DMS53 treated with DMSO at 0.1 percent for 48 hours (cell line): ENCODE data around the gene EHD1.
A peak's percentile ranks its signal among the peaks of the same experiment; 100 is the strongest.

Source experiments
- DNase-seq: peaks from one replicate; lab custom pipeline; 2025; ENCODE audit not compliant: unreplicated experiment; lab: John Stamatoyannopoulos, UW

Gene EHD1

DNA sequence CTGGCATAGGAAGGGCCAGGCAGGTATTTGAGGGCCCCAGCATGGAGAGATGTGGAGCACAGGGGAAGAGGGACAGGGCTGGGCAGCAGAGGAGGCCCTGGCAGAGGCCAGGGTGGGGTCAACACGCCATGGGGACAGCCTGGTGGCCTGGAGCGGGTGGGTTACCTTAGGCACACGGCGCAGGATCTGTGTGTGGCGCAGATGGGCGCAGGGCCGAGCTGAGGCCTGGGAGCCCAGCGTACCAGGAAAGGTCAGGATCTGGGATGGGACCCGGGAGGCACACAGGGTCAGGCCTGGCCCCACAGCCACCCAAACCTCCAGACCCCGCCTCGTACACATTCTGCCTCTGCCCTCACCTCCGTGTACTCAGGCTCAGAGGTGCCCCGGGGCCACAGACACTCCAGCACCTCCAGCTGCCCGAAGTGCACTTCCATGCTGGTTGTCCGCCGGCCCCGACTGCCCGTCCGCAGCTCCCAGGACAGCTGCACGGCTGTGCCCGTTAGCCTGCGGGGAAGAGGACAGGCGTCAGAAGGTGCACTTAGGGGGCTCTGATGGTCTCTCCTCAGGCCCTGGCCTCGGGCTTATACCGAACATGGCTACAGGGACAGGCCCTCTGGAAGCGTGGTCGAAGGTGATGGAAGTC lies 32.2 kb upstream of the EHD1 start:
- no peak for DNase-seq

DNA sequence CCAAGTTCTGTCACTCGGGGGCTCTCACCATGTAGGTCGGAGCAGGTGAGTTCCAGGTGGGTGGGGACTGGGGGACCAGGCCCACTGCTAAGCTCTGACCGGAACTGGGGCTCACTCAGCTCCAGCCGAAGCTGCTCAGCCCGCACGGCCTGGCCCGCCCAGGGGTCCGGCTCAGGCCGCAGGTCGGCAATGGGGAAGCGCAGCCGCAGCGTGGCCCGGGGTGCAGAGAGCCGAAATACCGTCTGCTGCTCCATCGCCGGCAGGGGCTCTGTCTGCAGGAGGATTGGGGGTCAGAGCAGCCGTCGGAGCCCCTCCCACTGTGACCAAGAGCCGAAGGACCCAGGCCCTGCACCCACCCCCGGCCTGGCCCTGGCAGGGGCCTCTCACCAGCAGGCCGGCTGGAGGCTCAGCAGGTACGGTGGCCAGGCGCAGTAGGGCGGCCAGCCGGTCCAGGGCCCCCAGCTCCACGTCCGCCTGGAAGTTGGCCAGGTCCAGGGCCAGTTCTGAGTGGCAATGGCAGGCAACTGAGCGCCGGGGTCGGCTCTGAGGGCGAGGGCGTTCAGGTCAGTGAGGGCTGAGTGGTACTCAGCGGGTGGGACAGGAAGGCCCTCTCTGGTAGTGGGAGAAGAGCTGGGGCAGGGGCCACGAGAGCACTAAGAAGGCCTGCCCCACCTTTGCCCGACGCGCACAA lies 31.4 kb upstream of the EHD1 start:
- DNase-seq = no peak

DNA sequence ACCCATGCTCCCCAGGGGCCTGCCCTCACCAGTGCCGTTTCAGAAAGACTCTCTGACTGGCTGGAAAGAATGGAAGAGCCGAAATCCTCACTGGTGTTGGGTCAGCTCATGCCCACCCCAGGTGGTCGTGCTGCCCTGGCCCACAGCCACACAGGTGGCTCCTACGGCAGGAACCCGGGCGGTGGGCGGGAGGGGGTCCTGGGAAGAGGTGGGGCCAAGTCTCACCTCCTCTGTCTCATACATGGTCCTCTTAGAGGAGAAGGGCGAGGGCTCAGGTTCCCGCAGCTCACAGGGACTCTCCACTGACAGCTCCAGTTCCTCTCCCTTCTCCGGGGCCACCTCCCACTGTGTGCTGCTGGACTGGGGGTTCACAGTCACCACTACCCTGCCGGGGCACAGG lies 30.3 kb upstream of the EHD1 start:
- DNase-seq = no peak

DNA sequence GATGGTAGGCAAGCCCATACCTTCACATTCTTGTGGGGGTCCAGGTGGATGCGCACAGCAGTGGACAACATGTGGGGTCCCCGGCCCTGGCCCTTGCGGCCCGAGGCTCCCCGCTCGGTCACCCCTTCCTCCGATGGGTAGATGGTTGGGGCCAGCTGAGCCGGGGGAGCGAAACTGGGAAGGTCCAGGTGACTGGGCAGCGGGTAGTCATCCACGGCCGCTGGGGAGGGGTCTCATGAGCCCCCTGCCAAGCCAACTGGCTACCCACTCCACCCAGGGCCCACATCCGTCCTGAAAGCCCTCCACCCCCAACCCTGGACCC lies 27.9 kb upstream of the EHD1 start:
- no peak for DNase-seq

DNA sequence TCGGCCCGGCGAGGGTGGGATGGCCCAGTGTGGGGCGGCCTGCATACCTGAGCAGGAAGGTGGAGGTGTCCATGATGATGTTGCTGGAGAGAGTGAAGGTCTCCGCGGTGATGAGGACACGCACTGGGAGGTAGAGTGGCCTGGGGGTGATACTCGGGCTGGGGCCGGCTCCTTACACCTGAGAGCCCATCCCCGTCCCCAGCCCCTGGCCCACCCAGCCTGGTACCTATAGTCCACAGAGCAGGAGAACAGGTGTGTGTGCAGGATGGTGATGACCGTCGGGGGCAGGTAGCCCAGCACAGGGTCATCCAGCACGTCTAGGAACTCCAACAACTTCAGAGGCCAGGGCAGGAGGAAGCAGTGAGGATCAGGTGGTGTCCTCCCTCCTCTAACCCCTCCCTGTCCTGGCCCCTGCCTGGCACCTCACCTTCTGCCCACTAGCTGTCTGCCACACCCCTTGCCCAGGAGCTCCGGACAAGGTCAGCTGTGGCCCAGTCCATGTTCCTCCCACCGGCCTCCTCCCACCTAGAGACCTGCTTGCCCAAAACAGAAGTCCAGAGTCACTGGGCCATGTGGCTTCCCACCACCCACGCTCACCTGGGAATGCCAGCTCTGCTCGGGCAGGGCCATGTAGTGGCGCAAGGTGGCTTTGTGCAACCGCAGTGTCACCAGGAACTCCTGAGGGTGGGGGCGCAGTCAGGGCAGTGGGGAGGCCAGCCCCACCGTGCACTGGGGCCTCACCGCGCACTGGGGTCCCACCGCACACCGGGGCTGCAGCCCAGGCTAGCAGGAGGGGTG lies 27.3 kb upstream of the EHD1 start:
- no peak for DNase-seq

DNA sequence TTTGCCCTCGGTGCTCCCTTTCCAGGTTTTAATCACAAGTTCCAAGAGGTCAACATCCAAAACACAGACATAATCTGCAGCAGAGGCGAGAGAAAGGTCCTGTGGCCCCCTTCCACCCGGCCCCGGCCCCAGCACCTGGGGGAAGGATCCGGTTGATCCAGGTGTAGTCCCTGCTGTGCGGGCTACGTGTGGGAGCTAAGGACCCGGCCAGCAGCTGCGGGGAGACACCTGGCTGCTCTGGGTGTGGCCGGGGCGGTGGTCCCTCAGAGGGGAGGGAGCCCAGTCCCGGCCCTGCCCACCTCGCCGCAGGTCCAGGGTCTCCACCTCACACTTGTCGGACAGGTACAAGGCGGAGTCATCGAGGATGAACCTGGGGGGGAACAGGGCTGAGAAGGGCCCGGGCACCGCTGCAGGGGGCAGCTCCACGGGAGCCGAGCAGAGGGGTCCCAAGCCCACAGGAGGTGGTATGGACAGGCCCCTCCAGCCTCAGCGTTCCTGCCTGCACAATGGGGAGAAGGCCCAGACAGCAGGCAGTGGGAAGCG lies 24.9 kb upstream of the EHD1 start:
- DNase-seq = no peak

DNA sequence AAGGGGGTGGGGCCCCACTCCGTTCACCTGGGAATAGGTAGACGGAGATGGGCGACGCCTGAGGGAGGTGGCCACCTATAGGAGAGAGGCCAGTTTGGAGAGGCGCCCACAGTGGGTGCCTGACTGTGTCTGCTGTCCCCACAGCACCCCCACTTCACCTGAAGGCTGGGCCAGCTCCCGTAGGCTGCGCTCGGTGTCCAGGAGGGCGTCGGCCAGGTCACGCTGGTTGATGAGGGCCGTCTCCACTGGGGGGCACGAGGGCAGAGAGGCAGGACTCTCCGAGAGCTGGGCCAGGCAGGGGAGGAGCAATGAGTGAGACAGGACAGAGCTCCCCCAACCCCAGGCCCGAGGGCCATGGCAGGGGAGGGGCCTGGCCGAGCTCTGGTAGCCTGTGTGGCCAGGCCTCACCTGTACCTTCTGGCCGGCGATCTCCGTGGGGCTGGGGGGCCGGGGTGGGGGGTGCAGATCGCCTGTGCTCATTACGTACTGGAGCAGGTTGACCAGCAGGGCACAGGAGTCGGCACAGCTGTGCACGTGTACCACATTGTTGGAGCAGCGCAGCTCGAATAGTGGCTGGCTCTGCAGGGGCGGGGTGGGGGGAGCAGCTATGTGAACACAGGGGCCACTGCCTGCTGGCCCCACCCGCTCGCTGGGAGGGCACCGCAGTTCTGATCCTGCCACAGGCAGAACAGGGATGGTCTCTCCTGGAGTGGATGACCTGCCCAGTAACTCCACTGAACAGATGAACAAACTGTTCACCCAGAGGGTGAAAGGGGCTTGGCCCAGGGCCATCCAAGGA lies 23.9 kb upstream of the EHD1 start:
- DNase-seq = no peak

DNA sequence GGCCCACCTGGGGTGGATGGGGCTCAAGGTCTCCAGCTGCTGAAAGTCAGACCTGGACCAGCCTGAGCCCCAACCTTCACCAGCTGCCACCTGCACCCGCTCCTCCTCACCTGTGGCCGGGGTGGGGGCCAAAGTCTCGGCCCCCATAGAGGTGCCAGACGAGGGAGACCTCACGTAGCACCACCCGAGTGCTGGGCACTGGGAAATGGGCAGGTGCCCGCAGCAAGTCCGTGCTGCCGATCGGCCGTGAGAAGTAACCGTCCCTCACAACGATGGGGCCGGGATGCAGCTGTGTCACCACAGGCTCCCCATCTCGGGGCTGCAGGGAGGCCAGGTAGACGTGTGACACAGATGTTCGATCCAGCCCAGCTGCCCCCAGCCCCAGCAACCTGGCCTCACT lies 22.4 kb upstream of the EHD1 start:
- DNase-seq = no peak

DNA sequence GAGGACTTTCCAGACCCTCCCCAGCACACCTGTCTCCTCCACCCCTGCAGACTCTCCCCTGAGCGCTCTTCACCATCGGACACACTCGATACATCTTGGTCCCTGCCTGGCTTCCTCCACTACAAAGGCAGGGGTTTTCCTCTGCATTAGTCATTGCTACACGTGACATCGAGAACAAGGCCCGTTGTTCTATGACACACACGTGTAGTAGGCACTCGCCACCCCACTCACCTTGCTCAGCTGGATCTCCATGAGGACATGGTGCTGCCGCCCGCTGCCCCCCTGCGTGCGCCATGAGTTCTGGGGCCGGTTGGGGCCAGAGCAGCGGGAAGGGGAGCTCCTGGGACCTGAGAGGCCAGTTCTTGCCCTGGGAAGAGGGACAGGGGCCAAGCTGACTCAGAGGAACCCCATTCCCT lies 21.9 kb upstream of the EHD1 start:
- DNase-seq = peak; percentile 72

DNA sequence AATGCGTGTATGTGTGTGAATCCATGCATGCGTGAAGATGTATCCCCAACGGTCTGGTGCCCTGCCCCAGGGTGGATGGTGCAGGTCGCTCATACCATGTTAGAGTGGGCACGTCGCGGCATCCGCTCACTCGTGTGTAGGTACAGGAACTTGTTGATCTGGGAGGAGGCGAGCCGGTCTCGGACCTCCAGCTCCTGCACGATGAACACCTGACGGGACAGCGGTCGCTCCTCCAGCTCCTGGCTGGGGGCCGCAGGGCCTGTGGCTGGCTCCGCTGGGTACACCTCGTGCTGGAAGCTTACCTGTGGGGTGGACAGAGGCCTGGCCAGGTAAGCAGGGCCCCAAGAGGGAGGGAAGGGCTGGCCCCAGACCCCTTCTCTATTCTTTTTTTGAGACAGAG lies 20.1 kb upstream of the EHD1 start:
- DNase-seq = no peak

DNA sequence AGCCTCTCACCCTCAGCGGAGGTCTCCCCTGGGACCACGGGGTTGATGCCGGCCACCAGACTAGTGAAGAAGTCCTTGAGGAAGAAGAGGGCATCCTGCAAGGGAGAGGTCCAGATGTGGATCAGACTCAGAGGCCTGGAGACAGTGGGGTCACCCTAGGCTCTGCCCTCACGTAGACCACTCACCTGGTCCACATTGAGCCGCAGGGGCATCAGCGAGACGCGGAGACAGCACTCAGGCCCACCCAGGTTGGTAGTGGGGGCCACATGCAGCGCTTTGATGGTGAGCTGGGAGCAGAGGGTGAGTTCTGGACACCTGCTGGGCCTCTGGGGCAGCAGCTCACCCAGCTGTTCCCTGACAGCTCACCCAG lies 19.6 kb upstream of the EHD1 start:
- DNase-seq = no peak

DNA sequence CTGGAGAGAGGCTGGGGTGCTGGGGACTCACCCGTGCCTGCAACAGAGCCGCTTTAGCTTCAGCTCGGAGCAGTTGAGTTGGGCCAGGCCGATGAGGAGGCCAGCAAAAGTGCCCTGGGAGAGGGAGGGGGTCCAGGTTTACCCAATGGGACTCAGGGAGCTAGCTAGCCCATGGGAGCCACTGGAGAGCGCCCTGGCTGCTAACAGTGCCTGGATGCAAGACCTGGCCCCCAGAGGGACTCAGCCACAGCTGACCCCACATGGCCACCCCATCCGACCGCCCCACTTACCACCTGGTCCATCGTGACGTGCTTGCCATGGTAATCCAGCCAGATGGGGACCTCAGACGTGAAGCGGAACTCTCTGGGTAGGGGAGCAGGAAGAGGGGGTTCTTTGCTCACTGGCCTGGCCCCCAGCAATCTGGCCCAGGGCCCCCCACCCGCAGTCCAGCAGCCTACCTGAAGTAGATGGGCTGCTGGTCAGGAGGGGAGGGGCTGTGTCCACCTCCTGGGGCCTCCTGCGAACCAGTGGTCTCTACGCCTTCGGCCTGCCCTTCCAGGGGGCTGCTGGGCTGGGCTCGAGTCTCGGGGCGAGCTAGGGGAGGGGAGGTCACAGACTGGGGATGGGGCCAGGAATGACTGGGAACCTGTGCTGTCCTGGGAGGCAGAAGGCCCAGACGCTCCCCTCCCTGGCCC lies 19.1 kb upstream of the EHD1 start:
- DNase-seq = no peak

DNA sequence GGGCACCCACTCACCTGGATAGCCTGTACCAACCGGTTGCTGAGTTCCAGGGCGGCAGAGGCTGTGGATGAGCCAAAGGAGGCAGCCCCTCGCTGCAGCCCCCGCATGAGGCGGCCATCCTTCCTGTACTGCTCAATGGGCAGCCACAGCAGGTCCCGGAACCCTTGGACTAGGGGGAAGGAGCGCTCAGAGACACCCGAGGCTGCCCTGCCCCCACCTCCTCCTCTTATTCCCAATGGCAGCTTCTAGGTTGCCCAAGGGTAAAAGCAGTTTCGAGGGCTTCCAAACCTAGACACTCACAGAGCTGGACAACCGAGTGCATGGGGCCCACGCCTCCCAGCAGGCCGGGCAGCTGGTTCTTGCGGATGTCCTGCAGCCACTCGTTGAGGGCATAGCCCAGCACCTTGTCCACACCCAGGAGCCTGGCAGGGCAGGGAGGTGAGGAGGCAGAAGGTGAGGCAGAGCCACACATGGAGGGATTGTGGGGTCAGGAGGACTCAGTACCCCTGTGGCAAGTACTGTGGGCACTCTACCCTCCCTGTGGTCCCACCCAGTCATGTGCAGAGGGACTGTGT lies 18.1 kb upstream of the EHD1 start:
- no peak for DNase-seq

DNA sequence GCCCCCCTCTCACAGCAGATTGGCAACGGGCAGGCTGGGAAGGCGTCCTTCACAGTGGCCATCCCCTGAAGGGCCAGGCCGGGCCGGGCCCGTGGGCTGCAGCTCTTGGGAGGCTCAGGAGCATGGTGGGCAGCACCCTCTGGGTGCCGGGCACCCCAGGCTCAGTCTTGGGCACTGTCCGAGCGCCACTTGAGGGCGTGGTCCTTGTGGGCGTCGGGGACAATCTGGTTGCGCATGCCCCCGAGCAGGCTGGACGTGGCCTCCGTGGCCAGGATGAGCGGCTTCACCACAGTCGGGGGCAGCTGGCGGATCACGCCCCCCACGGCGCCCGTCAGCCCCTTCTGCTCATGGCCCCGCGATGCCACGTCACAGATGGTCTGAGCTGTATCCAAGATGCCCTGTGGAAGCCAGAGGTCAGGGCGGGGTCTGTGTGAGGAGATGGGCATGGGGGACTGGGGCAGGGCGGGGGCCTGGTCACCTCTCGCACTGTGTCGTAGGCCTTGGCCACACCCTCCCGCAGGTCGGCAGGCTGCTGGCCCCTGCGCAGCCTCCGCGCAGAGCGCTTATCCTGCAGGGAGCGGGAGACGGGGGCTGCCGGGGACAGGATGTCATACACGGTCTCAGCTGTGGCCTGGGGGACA lies 16.5 kb upstream of the EHD1 start:
- DNase-seq = no peak

DNA sequence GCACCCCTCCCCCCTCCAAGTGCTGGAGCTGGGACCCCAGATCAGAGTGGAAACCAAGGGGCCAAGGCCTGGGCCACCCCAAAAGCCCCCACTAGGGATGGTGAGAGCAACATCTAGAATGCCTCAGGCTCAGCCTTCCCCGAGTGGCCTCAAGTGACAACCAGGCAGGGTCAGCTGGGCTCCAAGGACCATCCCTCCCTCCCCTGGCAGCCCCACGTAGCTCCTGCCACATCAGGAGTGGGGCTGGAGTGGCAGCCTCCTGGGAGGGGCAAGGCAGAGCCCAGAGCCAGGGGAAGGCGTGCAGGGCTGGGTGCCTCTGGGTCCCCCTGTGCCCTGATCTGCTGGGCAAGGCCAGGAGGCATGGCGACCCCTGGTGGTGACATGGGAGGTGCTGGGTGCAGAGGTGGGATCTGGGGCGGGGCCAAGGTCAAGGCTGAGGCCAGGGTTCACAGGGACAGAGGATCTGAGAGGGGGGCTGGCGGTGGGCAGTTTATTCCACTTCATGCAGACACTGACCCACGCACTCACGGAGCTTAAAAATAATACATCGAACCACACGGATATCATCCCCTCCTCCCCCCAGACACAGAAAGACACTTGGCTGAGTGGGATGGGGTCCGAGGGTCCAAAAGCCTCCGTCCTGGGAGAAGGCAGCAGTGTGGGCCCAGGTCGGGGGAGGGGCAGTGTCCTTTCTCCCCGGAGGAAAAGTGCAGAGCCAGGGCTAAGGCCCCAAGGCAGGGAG lies 15.8 kb upstream of the EHD1 start:
- peak; percentile 31 for DNase-seq

DNA sequence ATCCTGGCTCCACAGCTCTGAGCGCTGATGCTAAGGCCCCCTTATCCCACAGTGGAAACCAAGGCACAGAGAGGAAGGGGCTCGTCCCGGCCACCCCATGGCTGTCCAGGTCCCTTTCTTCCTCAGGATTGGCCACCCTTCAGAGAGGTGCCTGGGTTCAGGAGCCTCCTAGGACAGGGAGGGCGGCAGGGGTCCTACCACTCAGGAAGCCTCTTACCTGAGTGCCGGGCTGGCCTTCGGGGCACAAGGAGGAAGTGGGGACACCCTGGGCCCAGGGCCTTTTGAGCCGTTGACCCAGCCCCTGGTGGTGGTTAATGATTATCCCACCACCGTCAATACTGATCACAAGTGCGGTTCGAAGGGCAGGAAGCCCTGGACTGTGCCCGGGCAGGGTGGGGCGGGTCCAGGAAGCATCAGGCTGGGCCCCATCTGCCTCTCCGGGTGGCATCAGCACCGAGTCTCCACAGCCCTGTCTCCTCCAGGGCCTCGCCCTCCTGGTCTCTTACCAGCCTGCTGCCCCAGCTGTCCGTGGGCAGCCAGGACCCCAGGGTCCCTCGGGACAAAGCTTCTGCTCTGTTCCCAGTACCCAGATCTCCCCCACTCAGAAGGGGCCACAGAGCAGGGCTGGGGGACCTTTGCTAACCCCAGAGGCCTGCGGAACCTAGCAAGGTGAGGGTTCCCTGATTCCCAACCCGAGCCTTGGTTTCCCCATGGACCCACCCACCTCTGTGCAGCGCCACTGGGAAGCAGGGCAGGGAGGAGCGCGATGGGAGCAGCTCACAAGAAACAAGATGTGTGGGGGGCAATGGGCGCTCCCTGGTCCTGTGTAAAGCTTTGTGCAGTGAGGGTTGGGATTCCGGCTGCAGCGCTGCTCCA lies 15.0 kb upstream of the EHD1 start:
- DNase-seq = peak; percentile 70

DNA sequence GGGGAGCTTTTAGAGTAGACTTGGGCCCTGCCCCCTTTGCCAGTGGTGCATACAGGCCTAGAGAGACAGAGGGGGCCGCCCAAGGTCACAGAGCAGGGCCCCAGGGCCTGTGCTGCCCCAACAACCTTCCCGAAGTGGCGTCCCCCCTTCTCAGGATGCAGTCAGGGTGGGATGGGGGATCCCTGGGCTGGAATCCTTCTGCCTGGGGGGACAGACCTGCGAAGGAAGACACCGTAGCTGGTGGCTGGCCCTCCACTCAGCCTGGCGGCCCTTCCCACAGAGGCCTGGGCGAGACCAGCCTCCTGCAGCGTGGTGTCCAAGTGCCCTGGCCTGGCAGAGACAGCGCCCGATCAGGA lies 14.4 kb upstream of the EHD1 start:
- DNase-seq = no peak

DNA sequence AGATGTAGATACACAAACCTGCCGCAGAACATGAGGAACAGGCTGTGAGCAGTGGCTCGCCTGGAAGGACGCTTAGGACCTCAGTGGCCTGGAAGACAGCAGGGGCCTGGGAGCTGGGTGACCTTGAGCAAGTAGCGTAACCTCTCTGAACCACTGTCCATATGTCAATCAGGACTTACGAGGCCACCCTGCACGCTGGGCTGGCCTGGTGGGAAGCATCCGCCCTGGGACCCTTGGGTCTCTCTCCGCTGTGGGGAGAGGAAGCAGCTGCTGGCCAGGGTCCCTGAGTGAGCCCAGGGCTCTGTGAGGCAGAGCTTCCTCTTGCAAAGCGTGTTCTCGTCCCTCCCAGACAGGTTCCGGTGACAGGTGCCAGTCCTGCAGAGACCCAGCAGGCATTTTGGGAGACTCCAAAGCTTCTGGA lies 14.0 kb upstream of the EHD1 start:
- DNase-seq = no peak
